CD14-positive monocyte (primary cell): Measurements from ENCODE around the gene GRXCR1. TPM values are rescaled to one million over a fixed set of nuclear protein-coding genes. Genes with fewer than 3 reads are reported as not detected.

ENCODE experiments used
- DNase-seq, 3 donors: peaks; one replicate each; pipeline ENCODE4 v3.0.0-alpha.2; 2011 to 2022
- H2AFZ ChIP-seq: 2 replicates; pipeline ENCODE4 v1.6.0; 2012; ENCODE audit warnings: mild to moderate bottlenecking, low read depth, low read length, inconsistent platforms; ENCODE audit not compliant: insufficient read depth, poor library complexity, severe bottlenecking
- H3K27ac ChIP-seq, 2 donors: 1 replicate in 1 of 2; 2 replicates in 1 of 2; pipeline ENCODE4 v1.5.1; 2012 to 2013; ENCODE audit warnings: low read length in 2 of 2, control low read depth in 1 of 2, inconsistent platforms in 1 of 2, low read depth in 1 of 2, mild to moderate bottlenecking in 1 of 2
- H3K27me3 ChIP-seq, 2 donors: one replicate each; pipeline versions ENCODE4 v1.6.0 to v1.6.1; 2011 to 2013; ENCODE audit warnings: low read length in 2 of 2; ENCODE audit not compliant: control insufficient read depth in 2 of 2, insufficient read depth in 2 of 2
- H3K36me3 ChIP-seq, 2 donors: replicated peaks in 1 of 2; 1 replicate in 1 of 2; 2 replicates in 1 of 2; pipeline versions ENCODE4 v1.5.1 to v1.6.1; 2012 to 2013; ENCODE audit warnings: low read length in 2 of 2, control low read depth in 1 of 2, inconsistent platforms in 1 of 2, mild to moderate bottlenecking in 1 of 2; ENCODE audit not compliant: insufficient read depth in 2 of 2, control insufficient read depth in 1 of 2
- H3K4me1 ChIP-seq, 2 donors: 1 replicate in 1 of 2; 2 replicates in 1 of 2; pipeline versions ENCODE4 v1.5.1 to v1.6.1; 2012 to 2013; ENCODE audit warnings: low read length in 2 of 2, control low read depth in 1 of 2, inconsistent platforms in 1 of 2, mild to moderate bottlenecking in 1 of 2, moderate library complexity in 1 of 2; ENCODE audit not compliant: insufficient read depth in 2 of 2, control insufficient read depth in 1 of 2
- H3K4me2 ChIP-seq: replicated peaks from 2 replicates; pipeline ENCODE3; 2012; ENCODE audit warnings: low read length, moderate library complexity, mild to moderate bottlenecking; ENCODE audit not compliant: poor library complexity, severe bottlenecking; ENCODE audit errors: extremely low read depth
- H3K4me3 ChIP-seq, 3 experiments: fragments of 200-600 bp in 1 of 3; sonication (generic) in 1 of 3; replicated peaks in 1 of 3; 1 replicate in 2 of 3; 2 replicates in 1 of 3; pipeline ENCODE4 v1.5.1; 2011 to 2013; ENCODE audit warnings: low read length in 3 of 3, mild to moderate bottlenecking in 3 of 3, control low read depth in 2 of 3, low read depth in 2 of 3, inconsistent platforms in 1 of 3, moderate library complexity in 1 of 3
- H3K79me2 ChIP-seq: 2 replicates; pipeline ENCODE4 v1.6.0; 2012; ENCODE audit warnings: mild to moderate bottlenecking, control low read depth, inconsistent platforms, low read length, moderate library complexity; ENCODE audit not compliant: insufficient read depth
- H3K9ac ChIP-seq: 2 replicates; pipeline ENCODE4 v1.6.0; 2017; ENCODE audit warnings: low read length, mild to moderate bottlenecking; ENCODE audit not compliant: insufficient read depth, poor library complexity, severe bottlenecking
- H3K9me3 ChIP-seq, 2 donors: replicated peaks in 1 of 2; 1 replicate in 1 of 2; 2 replicates in 1 of 2; pipeline versions ENCODE4 v1.5.1 to v1.6.1; 2012 to 2013; ENCODE audit warnings: low read length in 2 of 2, control low read depth in 1 of 2; ENCODE audit not compliant: control insufficient read depth in 1 of 2, insufficient read depth in 1 of 2
- H4K20me1 ChIP-seq: 2 replicates; pipeline ENCODE4 v1.6.0; 2012; ENCODE audit warnings: mild to moderate bottlenecking, low read length, control low read depth, moderate library complexity; ENCODE audit not compliant: insufficient read depth
- H3K27ac Mint-ChIP-seq, 7 donors: one replicate each; pipeline ENCODE4 v1.8.0; 2020; ENCODE audit warnings: mild to moderate bottlenecking in 7 of 7, mixed read lengths in 7 of 7, moderate library complexity in 6 of 7, inconsistent platforms in 2 of 7
- H3K27me3 Mint-ChIP-seq, 3 donors: one replicate each; pipeline ENCODE4 v1.8.0; 2021 to 2022; ENCODE audit warnings: low read depth in 3 of 3, mild to moderate bottlenecking in 3 of 3, mixed read lengths in 3 of 3, moderate library complexity in 3 of 3, inconsistent platforms in 1 of 3
- H3K36me3 Mint-ChIP-seq, 2 donors: one replicate each; pipeline ENCODE4 v1.8.0; 2020; ENCODE audit warnings: mixed read lengths in 2 of 2, inconsistent platforms in 1 of 2, mild to moderate bottlenecking in 1 of 2
- H3K4me1 Mint-ChIP-seq: one replicate; pipeline ENCODE4 v1.8.0; 2020; ENCODE audit warnings: mild to moderate bottlenecking, mixed read lengths
- H3K4me3 Mint-ChIP-seq, 2 donors: one replicate each; pipeline ENCODE4 v1.8.0; 2020; ENCODE audit warnings: mild to moderate bottlenecking in 2 of 2, mixed read lengths in 2 of 2, moderate library complexity in 1 of 2
- H3K9me3 Mint-ChIP-seq, 7 donors: one replicate each; pipeline ENCODE4 v1.8.0; 2020 to 2022; ENCODE audit warnings: mixed read lengths in 7 of 7, mild to moderate bottlenecking in 6 of 7, moderate library complexity in 6 of 7, inconsistent platforms in 2 of 7
- WGBS: methylation state at CpG from one replicate; pipeline ENCODE4 v1.1.5; 2013; ENCODE audit warnings: missing lambda C conversion rate; ENCODE audit not compliant: insufficient coverage; 5-methylcytosine and 5-hydroxymethylcytosine counted together
- intact Hi-C, 2 donors: fragments of 100-400 bp; cut with micrococcal nuclease; formaldehyde crosslinking; loops; one replicate each; pipeline versions ENCODE4 v1.15.0 to v1.15.1; 2023
- polyA plus RNA-seq, 3 donors: library from polyadenylated mRNA; depleted of rRNA in 1 of 3; unstranded in 2 of 3; stranded (reverse) in 1 of 3; fragments of 300-500 nt in 2 of 3; fragments of >200 nt in 1 of 3; fragmentation: Illumina TruSeq in 2 of 3; gene quantifications; 1 replicate in 2 of 3; 2 replicates in 1 of 3; pipeline ENCODE4 v1.2.3, GENCODE V29; 2012 to 2021
- TF ChIP-seq, protein P1 (sequence below): fragments of 200-600 bp; IDR thresholded peaks from one replicate; pipeline ENCODE4 v1.8.0; 2022; ENCODE audit warnings: antibody characterized with exemption, mild to moderate bottlenecking

The GRXCR1 gene
- polyA plus RNA-seq, 3 donors: not detected

DNA sequence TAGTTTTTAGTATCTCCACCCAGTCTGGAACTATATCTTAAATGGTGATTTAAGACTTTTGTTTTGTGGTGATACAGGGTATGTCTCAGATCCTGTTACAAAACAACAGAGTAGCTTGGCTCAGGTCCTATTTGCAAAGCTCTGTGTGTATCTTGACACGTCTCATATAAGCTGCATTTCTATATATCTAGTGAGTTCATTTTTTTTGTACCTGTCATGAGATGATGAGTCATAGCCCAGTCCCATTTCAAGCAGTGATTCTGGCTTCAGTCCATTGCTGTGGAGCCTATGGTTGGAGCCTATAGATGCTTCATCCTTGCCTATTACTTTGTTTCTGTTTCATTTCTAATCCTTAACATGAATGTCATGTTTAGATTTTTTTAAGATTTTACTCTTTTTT is 23.0 kb downstream of the GRXCR1 start:
- Histone ChIP-seq H3K36me3 (no peaks in the 10 kb centered on the region), H3K79me2 (no peaks in the 10 kb centered on the region), H4K20me1 (no peaks in the 10 kb centered on the region), H3K27me3 (no peaks in the 10 kb centered on the region), H2AFZ (no peak overlapping the region), H3K4me2 (no peak overlapping the region), H3K9ac (no peak overlapping the region), H3K27ac (no peak overlapping the region), H3K4me3 (no peak overlapping the region), H3K4me1 (no peaks in the 10 kb centered on the region), H3K9me3 (no peaks in the 10 kb centered on the region)
- Mint-ChIP-seq H3K36me3 (no peaks in the 10 kb centered on the region), H3K4me1 (no peaks in the 10 kb centered on the region), H3K9me3 (peaks cover 0 to 5% (median 3%) of the 10 kb centered on the region in 7 donors), H3K27ac (no peak overlapping the region), H3K4me3 (no peak overlapping the region), H3K27me3 (no peaks in the 10 kb centered on the region)
- no CpG with 5 or more reads among the region's 1 CpG for WGBS
- intact Hi-C loops: no loop called here
- no peak for DNase-seq
- TF ChIP-seq, protein P1, sequence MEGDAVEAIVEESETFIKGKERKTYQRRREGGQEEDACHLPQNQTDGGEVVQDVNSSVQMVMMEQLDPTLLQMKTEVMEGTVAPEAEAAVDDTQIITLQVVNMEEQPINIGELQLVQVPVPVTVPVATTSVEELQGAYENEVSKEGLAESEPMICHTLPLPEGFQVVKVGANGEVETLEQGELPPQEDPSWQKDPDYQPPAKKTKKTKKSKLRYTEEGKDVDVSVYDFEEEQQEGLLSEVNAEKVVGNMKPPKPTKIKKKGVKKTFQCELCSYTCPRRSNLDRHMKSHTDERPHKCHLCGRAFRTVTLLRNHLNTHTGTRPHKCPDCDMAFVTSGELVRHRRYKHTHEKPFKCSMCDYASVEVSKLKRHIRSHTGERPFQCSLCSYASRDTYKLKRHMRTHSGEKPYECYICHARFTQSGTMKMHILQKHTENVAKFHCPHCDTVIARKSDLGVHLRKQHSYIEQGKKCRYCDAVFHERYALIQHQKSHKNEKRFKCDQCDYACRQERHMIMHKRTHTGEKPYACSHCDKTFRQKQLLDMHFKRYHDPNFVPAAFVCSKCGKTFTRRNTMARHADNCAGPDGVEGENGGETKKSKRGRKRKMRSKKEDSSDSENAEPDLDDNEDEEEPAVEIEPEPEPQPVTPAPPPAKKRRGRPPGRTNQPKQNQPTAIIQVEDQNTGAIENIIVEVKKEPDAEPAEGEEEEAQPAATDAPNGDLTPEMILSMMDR: no peak

GRCh38 chr4:42917296-42917695 is 24.8 kb downstream of the GRXCR1 start:
- Mint-ChIP-seq H3K9me3 (peaks cover 0 to 5% (median 3%) of the 10 kb centered on the region in 7 donors), H3K4me3 (no peak overlapping the region), H3K36me3 (no peaks in the 10 kb centered on the region), H3K4me1 (no peaks in the 10 kb centered on the region), H3K27me3 (peaks cover 0 to 1% (median 0%) of the 10 kb centered on the region in 3 donors), H3K27ac (peak overlapping the region in 1 of 7 donors; percentile 8)
- TF ChIP-seq, protein P1: no peak
- H3K27me3 ChIP-seq: no peaks in the 10 kb centered on the region
- no peaks in the 10 kb centered on the region for H3K36me3 ChIP-seq
- no peaks in the 10 kb centered on the region for H4K20me1 ChIP-seq
- no peak overlapping the region for H3K9ac ChIP-seq
- DNase-seq: no peak
- WGBS: no CpG with 5 or more reads among the region's 2 CpGs
- no peak overlapping the region for H3K4me2 ChIP-seq
- no peak overlapping the region for H2AFZ ChIP-seq
- H3K4me3 ChIP-seq: no peak overlapping the region
- intact Hi-C loops: no loop called here
- no peak overlapping the region for H3K27ac ChIP-seq
- H3K79me2 ChIP-seq: no peaks in the 10 kb centered on the region
- H3K4me1 ChIP-seq: no peaks in the 10 kb centered on the region
- H3K9me3 ChIP-seq: no peaks in the 10 kb centered on the region
